UCSD-AML1 (cell line): ENCODE data around the gene ZBED2.

Experiments used
- DNase-seq: peaks from one replicate; lab custom pipeline; 2025; ENCODE audit not compliant: unreplicated experiment; lab: John Stamatoyannopoulos, UW

Gene ZBED2

DNA sequence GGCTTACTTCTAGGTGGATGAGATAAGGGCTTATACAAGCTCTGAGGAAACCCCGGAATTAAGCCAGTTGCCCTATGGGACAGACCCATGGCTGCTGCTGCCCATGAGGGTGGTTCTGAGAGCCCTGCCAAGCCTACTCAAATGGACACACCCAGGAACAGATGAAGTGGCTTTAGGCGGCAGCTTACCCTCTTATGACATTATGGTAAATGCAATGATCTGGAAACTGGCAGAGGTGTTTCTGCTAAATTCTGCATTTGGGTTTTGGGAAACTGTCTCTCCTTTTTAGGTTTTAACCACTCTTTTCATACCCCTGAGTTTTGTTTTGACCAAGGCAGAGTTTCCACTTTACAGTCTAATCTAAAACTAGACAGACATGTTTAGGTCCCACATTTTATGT is 9.0 kb upstream of the ZBED2 start:
- no peak for DNase-seq

GRCh38 chr3:111603679-111604078 is 8.5 kb upstream of the ZBED2 start:
- no peak for DNase-seq

- DNase-seq, result no peak
Observed at GRCh38 chr3:111601810-111602209, 6.7 kb upstream of the ZBED2 start.

DNA sequence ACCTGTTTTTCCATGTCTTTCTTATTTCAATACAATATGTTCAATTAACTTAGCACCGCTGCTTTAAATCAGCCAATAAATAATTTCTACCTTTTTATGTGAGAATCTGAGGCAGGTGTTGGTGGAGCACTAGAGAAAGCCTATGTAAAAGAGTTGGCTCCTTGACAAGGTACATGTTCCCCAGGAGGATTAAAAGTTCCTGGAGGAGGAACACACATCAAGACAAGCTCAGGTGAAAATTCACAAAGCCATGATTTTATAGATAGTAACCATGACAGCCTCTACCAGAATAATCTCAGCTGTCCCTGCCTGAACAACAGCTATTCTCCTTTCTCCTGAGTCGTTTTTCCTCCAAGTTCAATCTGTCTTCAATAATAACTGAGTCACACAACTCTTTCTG is 3.4 kb upstream of the ZBED2 start:
- no peak for DNase-seq

DNA sequence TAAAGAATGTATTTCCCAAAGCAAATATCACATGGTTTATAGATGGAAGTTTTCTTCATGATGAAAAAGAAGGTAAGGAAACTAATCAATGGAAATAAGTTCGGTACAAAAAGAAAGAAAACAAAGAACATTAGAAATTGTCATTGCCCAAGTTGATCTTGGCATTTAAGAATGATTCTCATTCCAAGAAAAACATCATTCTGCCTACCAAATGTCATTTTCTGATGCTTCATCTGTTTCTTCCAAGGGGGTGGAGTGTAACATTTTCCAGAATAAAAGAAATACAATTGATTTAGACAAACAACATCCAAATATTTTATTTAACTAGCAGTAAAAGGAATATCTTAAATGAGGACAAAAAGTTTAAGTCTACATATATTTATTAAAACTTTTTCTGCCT is 3.0 kb upstream of the ZBED2 start:
- DNase-seq, result no peak

DNA sequence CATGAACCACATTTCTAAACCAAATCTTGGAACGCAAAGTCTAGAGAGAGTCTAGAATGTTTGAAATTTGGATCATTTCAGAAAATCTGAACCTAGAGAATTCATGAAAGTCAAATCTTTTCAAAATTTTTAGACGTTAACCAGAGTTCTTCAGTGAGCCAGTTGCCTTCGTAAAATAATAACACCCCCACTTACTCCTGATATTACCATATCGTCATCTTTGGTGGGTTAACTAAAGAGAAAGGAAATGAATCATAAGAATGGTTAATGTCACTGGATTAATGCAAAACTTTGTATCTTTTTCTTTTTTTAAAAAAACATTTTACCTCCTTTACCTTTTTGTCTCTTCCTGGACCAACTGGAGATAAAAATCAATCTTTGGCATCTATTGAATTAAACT is 1.2 kb upstream of the ZBED2 start:
- DNase-seq, result no peak

DNA sequence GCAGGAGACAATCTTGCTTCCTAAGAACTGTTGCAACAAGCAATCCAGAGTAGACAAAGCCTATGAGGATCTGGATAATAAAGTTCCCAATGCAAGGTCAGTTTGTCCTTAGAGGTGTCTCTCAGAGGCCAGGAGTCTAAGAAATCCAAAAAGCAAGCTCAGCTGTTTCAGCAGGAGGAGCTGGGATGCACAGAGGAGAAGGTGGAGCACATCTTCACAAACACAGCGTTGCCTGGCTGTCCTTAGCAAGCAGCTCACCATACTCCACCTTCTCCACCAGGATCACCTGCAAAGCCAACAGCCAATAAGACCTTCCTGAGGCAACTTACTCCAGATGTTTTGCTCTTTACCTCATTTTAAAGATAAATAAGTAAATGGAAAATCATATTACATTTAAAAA is 365 bp downstream of the ZBED2 start:
- no peak for DNase-seq

DNA sequence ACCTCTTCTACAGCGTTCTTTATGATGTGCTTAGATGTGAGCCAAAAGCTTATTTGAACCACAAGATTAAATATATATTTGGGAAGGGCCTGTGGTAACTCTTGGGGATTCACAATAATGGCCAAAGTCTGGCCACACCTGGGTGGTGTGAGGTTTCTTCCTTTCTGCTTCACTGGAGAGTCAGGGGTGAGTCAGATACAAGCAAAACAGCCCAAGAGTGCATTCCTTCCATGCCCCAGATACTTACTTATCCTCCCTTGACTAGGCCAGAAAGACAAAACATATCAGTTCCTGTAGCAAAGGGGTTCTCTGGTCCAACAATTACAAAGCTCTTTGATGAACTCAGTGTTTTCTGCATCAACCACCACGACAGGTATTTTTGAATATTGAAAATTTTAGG is 941 bp downstream of the ZBED2 start:
- no peak for DNase-seq

GRCh38 chr3:111593666-111594065 is 1.5 kb downstream of the ZBED2 start:
- DNase-seq, result no peak

- DNase-seq, result no peak
Observed at GRCh38 chr3:111592936-111593335, 2.2 kb downstream of the ZBED2 start.

GRCh38 chr3:111592143-111592542 is 3.0 kb downstream of the ZBED2 start:
- no peak for DNase-seq

DNA sequence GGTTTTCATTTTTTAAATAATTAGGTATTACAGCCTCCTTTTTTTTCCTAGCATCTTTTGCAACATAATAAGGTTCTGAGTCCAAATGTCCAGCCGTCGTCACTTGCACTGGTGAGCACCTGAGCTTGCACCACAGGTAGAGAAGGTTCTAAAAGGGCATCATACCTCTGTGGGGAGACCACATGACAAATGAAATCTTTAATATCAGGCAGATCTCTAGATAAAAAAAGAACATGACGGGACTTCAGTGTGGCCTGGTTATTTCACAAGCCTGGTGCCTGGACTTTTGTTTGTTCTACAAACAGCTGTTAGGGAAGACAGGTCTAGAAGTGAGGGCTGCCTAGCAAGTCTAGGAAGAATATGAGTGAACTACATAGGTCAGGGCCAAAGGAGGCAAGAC is 3.6 kb downstream of the ZBED2 start:
- DNase-seq, result no peak

DNA sequence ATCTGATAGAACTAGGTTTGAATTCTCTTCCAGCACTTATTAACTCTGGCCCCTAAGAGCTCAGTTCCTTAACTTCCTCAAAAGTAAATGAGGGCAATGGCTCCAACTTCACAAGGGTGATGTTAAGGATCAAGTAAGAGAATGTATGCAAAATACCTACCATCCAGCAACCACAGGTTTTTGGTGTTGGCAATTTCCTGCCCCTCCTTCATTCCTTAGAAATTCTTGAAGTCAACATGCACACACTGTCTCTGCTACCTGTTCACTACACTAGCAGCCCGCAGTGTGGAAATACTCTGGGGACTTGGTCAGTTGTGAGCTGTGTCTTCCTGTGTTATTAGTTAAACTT is 5.0 kb downstream of the ZBED2 start:
- DNase-seq, result no peak

- no peak for DNase-seq
Observed at GRCh38 chr3:111589303-111590142, 5.6 kb downstream of the ZBED2 start.

DNA sequence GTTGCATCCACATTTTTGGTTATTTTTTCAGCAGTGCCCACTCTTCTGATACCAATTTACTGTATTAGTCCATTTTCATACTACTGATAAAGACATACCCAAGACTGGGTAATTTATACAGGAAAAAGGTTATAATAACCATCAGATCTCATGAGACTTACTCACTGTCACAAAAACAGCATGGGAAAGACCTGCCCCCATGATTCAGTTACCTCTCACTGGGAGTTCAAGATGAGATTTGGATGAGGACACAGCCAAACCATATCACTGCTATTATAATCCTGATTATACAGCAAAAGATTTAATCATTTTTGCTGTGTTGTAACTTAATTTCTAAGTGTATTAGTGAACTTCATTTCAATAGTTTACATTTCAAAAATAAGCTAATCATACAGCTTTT is 6.6 kb downstream of the ZBED2 start:
- no peak for DNase-seq

DNA sequence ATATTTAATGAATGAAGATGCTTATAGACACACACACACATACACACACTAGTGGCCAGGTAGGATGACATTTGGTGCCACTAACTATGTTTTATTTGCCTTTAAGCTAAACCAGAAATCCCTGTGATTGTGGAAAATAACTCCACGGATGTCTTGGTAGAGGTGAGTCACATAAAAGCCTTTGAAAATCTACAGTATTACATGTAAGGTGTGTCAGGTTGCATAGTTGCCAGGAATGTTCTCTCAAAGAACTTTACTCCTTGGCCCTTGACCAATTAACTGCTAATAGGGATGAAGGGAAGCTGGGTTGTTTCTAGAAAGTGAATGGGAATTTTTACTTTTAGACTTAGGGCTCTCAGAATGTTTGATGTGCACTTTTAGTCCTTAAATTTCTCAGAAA is 9.9 kb downstream of the ZBED2 start:
- DNase-seq, result no peak

- no peak for DNase-seq
Observed at GRCh38 chr3:111584744-111585143, 10.4 kb downstream of the ZBED2 start.

GRCh38 chr3:111582120-111582474 is 13.0 kb downstream of the ZBED2 start:
- no peak for DNase-seq

DNA sequence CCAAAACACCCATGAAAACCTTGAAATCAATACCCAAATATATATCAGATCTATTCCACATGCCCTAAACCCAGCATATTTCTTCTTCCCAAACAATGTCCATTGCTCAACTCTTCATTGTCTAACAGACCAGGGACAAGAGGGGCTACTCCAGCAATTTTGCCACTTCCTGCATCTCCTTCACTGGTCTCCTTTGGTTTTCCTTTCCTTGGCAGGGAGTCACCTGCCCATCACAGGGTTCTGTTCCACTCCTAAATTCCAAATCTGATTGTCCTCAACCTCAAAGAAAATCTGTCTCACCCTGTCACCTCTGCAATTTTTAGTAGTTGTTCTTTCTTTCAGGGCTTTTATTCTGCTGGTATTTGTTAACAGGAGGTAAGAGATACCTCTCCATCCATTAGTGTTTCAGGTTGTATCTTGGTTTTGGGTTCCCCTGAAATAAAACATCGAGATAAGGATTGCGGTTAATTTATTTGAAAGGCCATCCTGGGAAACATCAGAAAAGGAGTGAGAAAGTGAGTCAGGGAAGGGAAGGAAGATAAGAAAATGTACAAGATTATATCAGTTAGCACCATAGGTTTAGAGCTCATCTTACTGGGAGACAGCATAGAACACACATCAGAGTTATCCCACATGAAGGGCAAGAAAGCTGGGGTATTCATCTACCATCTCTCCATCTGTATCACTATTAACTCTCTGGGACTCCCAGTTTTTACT is 13.6 kb downstream of the ZBED2 start:
- DNase-seq, result no peak

- no peak for DNase-seq
Observed at GRCh38 chr3:111579495-111579894, 15.7 kb downstream of the ZBED2 start.

GRCh38 chr3:111578867-111579266 is 16.3 kb downstream of the ZBED2 start:
- DNase-seq, result no peak

- no peak for DNase-seq
Observed at GRCh38 chr3:111577798-111578685, 17.1 kb downstream of the ZBED2 start.
